Mesenchymal stem cell (in vitro differentiated cells and primary cell): ENCODE results near the gene ANKS4B.
"Not testable (repeated sequence)": the region's sequence is repeated elsewhere in the genome, so short reads cannot be mapped to it uniquely, and the experiment has no call there.

Source experiments
- DNase-seq: peaks from one replicate; pipeline ENCODE4 v3.0.0-alpha.2; 2013
- H2AFZ ChIP-seq: one replicate; pipeline ENCODE4 v1.6.1; 2013; ENCODE audit warnings: low read depth, mild to moderate bottlenecking, control low read depth, inconsistent platforms, low read length, moderate library complexity
- H2AK5ac ChIP-seq: 2 replicates; pipeline ENCODE4 v1.6.1; 2013; ENCODE audit warnings: low read length, moderate library complexity, mild to moderate bottlenecking, inconsistent platforms; ENCODE audit not compliant: severe bottlenecking
- H2BK120ac ChIP-seq: one replicate; pipeline ENCODE4 v1.6.1; 2013; ENCODE audit warnings: low read depth, mild to moderate bottlenecking, inconsistent platforms, low read length, moderate library complexity
- H2BK12ac ChIP-seq, 2 experiments: one replicate each; pipeline ENCODE4 v1.6.1; 2013; ENCODE audit warnings: inconsistent platforms in 2 of 2, low read length in 2 of 2, mild to moderate bottlenecking in 2 of 2, moderate library complexity in 2 of 2, control low read depth in 1 of 2
- H2BK15ac ChIP-seq: one replicate; pipeline ENCODE4 v1.6.1; 2013; ENCODE audit warnings: mild to moderate bottlenecking, low read depth, inconsistent platforms; ENCODE audit not compliant: poor library complexity, severe bottlenecking
- H2BK5ac ChIP-seq: 2 replicates; pipeline ENCODE4 v1.6.1; 2013; ENCODE audit warnings: low read depth, mild to moderate bottlenecking, low read length, control low read depth, inconsistent platforms; ENCODE audit not compliant: poor library complexity, severe bottlenecking
- H3K14ac ChIP-seq, 2 experiments: one replicate each; pipeline ENCODE4 v1.6.1; 2013; ENCODE audit warnings: inconsistent platforms in 2 of 2, low read length in 2 of 2, control low read depth in 1 of 2, mild to moderate bottlenecking in 1 of 2, moderate library complexity in 1 of 2
- H3K18ac ChIP-seq, 2 experiments: one replicate each; pipeline ENCODE4 v1.6.1; 2013; ENCODE audit warnings: inconsistent platforms in 2 of 2, low read length in 2 of 2, control low read depth in 1 of 2, low read depth in 1 of 2, mild to moderate bottlenecking in 1 of 2
- H3K23ac ChIP-seq, 2 experiments: one replicate each; pipeline ENCODE4 v1.6.1; 2013; ENCODE audit warnings: inconsistent platforms in 2 of 2, low read length in 2 of 2, mild to moderate bottlenecking in 2 of 2, moderate library complexity in 2 of 2, control low read depth in 1 of 2
- H3K27ac ChIP-seq: 2 replicates; pipeline ENCODE4 v1.5.1; 2013; ENCODE audit warnings: mild to moderate bottlenecking, moderate library complexity, low read length, control low read depth, inconsistent platforms; ENCODE audit not compliant: poor library complexity, severe bottlenecking
- H3K27me3 ChIP-seq, 2 experiments: 2 replicates each; pipeline versions ENCODE4 v1.6.1 to v1.7.0; 2013; ENCODE audit warnings: low read length in 2 of 2, mild to moderate bottlenecking in 2 of 2, moderate library complexity in 2 of 2, control low read depth in 1 of 2, inconsistent platforms in 1 of 2; ENCODE audit not compliant: control insufficient read depth in 1 of 2, insufficient read depth in 1 of 2
- H3K36me3 ChIP-seq, 2 experiments: 2 replicates each; pipeline versions ENCODE4 v1.6.1 to v1.7.0; 2013; ENCODE audit warnings: low read length in 2 of 2, control low read depth in 1 of 2, inconsistent platforms in 1 of 2, low read depth in 1 of 2, mild to moderate bottlenecking in 1 of 2; ENCODE audit not compliant: insufficient read depth in 2 of 2, control insufficient read depth in 1 of 2
- H3K4ac ChIP-seq, 2 experiments: one replicate each; pipeline ENCODE4 v1.6.1; 2013; ENCODE audit warnings: inconsistent platforms in 2 of 2, low read length in 2 of 2, mild to moderate bottlenecking in 2 of 2, moderate library complexity in 2 of 2, control low read depth in 1 of 2, low read depth in 1 of 2
- H3K4me1 ChIP-seq: 2 replicates; pipeline ENCODE4 v1.6.1; 2013; ENCODE audit warnings: low read depth, low read length, control low read depth; ENCODE audit not compliant: control insufficient read depth, insufficient read depth
- H3K4me2 ChIP-seq: 2 replicates; pipeline ENCODE4 v1.6.1; 2013; ENCODE audit warnings: low read length, mild to moderate bottlenecking, inconsistent platforms; ENCODE audit not compliant: poor library complexity, severe bottlenecking
- H3K4me3 ChIP-seq, 2 experiments: 2 replicates each; pipeline versions ENCODE4 v1.5.1 to v1.7.0; 2013; ENCODE audit warnings: low read length in 2 of 2, mild to moderate bottlenecking in 2 of 2, control low read depth in 1 of 2, low read depth in 1 of 2; ENCODE audit not compliant: insufficient read depth in 1 of 2
- H3K79me1 ChIP-seq: replicated peaks from 2 replicates; pipeline ENCODE4 v1.6.1; 2013; ENCODE audit warnings: mild to moderate bottlenecking, control low read depth, low read length, inconsistent platforms; ENCODE audit not compliant: poor library complexity, severe bottlenecking
- H3K9ac ChIP-seq: 2 replicates; pipeline ENCODE4 v1.7.0; 2013; ENCODE audit warnings: mild to moderate bottlenecking, low read length, moderate library complexity
- H3K9me3 ChIP-seq: 2 replicates; pipeline ENCODE4 v1.7.0; 2013; ENCODE audit warnings: mild to moderate bottlenecking, low read length; ENCODE audit not compliant: control insufficient read depth
- H4K8ac ChIP-seq: one replicate; pipeline ENCODE4 v1.6.1; 2013; ENCODE audit warnings: inconsistent platforms, mild to moderate bottlenecking, low read length, moderate library complexity
- H4K91ac ChIP-seq: one replicate; pipeline ENCODE4 v1.6.1; 2013; ENCODE audit warnings: mild to moderate bottlenecking, low read length, inconsistent platforms
- WGBS: methylation state at CpG from one replicate; pipeline ENCODE4 v1.1.7; 2013; ENCODE audit warnings: mixed read lengths; 5-methylcytosine and 5-hydroxymethylcytosine counted together

The ANKS4B gene

GRCh38 chr16:21239646-21240045, 6.1 kb downstream of the ANKS4B start:
- no peak overlapping the region for H3K23ac ChIP-seq
- H3K27me3 ChIP-seq: peaks cover 0 to 14% of the 10 kb centered on the region in 2 experiments
- no peak for DNase-seq
- H3K4me1 ChIP-seq: no peaks in the 10 kb centered on the region
- no peak overlapping the region for H3K14ac ChIP-seq
- H2BK120ac ChIP-seq: no peak overlapping the region
- H4K8ac ChIP-seq: no peak overlapping the region
- H3K36me3 ChIP-seq: no peaks in the 10 kb centered on the region
- no peak overlapping the region for H2BK5ac ChIP-seq
- H2AFZ ChIP-seq: no peak overlapping the region
- no peak overlapping the region for H4K91ac ChIP-seq
- H2BK15ac ChIP-seq: no peak overlapping the region
- H3K4me3 ChIP-seq: no peak overlapping the region
- H3K9me3 ChIP-seq: no peaks in the 10 kb centered on the region
- H3K4me2 ChIP-seq: no peak overlapping the region
- no peak overlapping the region for H3K9ac ChIP-seq
- no peak overlapping the region for H2AK5ac ChIP-seq
- H2BK12ac ChIP-seq: no peak overlapping the region
- WGBS: 100% methylated on average over 1 of the region's 4 CpGs
- H3K18ac ChIP-seq: no peak overlapping the region
- H3K79me1 ChIP-seq: no peaks in the 10 kb centered on the region
- no peak overlapping the region for H3K27ac ChIP-seq
- no peak overlapping the region for H3K4ac ChIP-seq

- Histone ChIP-seq H3K23ac (no peak overlapping the region), H4K91ac (no peak overlapping the region), H3K27ac (no peak overlapping the region), H3K79me1 (no peaks in the 10 kb centered on the region), H2BK12ac (no peak overlapping the region), H3K4me2 (no peak overlapping the region), H2BK5ac (no peak overlapping the region), H2BK15ac (no peak overlapping the region), H3K18ac (no peak overlapping the region), H2AK5ac (no peak overlapping the region), H2BK120ac (no peak overlapping the region), H3K4me1 (no peaks in the 10 kb centered on the region), H3K4me3 (no peak overlapping the region), H2AFZ (no peak overlapping the region), H3K27me3 (no peaks in the 10 kb centered on the region), H3K36me3 (no peaks in the 10 kb centered on the region), H4K8ac (no peak overlapping the region), H3K14ac (no peak overlapping the region), H3K9me3 (no peaks in the 10 kb centered on the region), H3K4ac (no peak overlapping the region), H3K9ac (no peak overlapping the region)
- no CpG with 5 or more reads among the region's 2 CpGs for WGBS
- no peak for DNase-seq
Observed at GRCh38 chr16:21242756-21243155, 9.3 kb downstream of the ANKS4B start.

- Histone ChIP-seq H3K27me3 (peaks cover 0 to 6% of the 10 kb centered on the region in 2 experiments), H3K4me2 (no peak overlapping the region), H3K14ac (no peak overlapping the region), H3K36me3 (no peaks in the 10 kb centered on the region), H3K18ac (no peak overlapping the region), H2BK120ac (no peak overlapping the region), H3K9ac (no peak overlapping the region), H3K4me1 (no peaks in the 10 kb centered on the region), H2BK12ac (no peak overlapping the region), H4K91ac (no peak overlapping the region), H3K9me3 (no peaks in the 10 kb centered on the region), H3K79me1 (no peaks in the 10 kb centered on the region), H3K4ac (no peak overlapping the region), H2AK5ac (no peak overlapping the region), H3K4me3 (no peak overlapping the region), H2BK15ac (no peak overlapping the region), H3K23ac (no peak overlapping the region), H3K27ac (no peak overlapping the region), H2BK5ac (no peak overlapping the region), H2AFZ (no peak overlapping the region), H4K8ac (no peak overlapping the region)
- 82% methylated on average over 7 of the region's 7 CpGs for WGBS
- no peak for DNase-seq
Observed at GRCh38 chr16:21244518-21245215, 11.2 kb downstream of the ANKS4B start.

- not testable (repeated sequence) for H2BK12ac ChIP-seq, H3K4me3 ChIP-seq, H3K9ac ChIP-seq, H2AK5ac ChIP-seq, H3K14ac ChIP-seq, H3K4me2 ChIP-seq, H2BK120ac ChIP-seq, H3K79me1 ChIP-seq, H3K4ac ChIP-seq, H4K8ac ChIP-seq, H3K4me1 ChIP-seq, H3K9me3 ChIP-seq, DNase-seq, H3K18ac ChIP-seq, H2BK5ac ChIP-seq, H3K27ac ChIP-seq, H2AFZ ChIP-seq, H2BK15ac ChIP-seq, H3K23ac ChIP-seq, H3K36me3 ChIP-seq, H4K91ac ChIP-seq
- 82% methylated on average over 3 of the region's 4 CpGs for WGBS
- peaks cover 12 to 17% of the 10 kb centered on the region in 2 experiments for H3K27me3 ChIP-seq
Observed at GRCh38 chr16:21248179-21248578, 14.7 kb downstream of the ANKS4B start.
